HG02588 (cell line): ENCODE results near the gene CIB4.

ENCODE experiments used
- ATAC-seq: cut with Tn5 transposase; IDR thresholded peaks from one replicate; pipeline ENCODE4 v1.9.1; 2021; ENCODE audit warnings: mild to moderate bottlenecking, moderate library complexity; ENCODE audit not compliant: unreplicated experiment

Gene CIB4

GRCh38 chr2:26585966-26586365 is 55.2 kb downstream of the CIB4 start:
- ATAC-seq, result no peak

GRCh38 chr2:26585100-26585499 is 56.1 kb downstream of the CIB4 start:
- no peak for ATAC-seq

GRCh38 chr2:26584656-26585055 is 56.5 kb downstream of the CIB4 start:
- no peak for ATAC-seq

- no peak for ATAC-seq
Observed at GRCh38 chr2:26584191-26584590, 57.0 kb downstream of the CIB4 start.

GRCh38 chr2:26583381-26583911 is 57.7 kb downstream of the CIB4 start:
- no peak for ATAC-seq

- no peak for ATAC-seq
Observed at GRCh38 chr2:26582890-26583289, 58.3 kb downstream of the CIB4 start.

GRCh38 chr2:26581991-26582842 is 58.9 kb downstream of the CIB4 start:
- ATAC-seq, result no peak

- ATAC-seq, result no peak
Observed at GRCh38 chr2:26581266-26581990, 59.7 kb downstream of the CIB4 start.

GRCh38 chr2:26580751-26581150 is 60.4 kb downstream of the CIB4 start:
- no peak for ATAC-seq

- ATAC-seq, result no peak
Observed at GRCh38 chr2:26580151-26580550, 61.0 kb downstream of the CIB4 start.

GRCh38 chr2:26579723-26580040 is 61.5 kb downstream of the CIB4 start:
- no peak for ATAC-seq

GRCh38 chr2:26579025-26579722 is 62.0 kb downstream of the CIB4 start:
- no peak for ATAC-seq

GRCh38 chr2:26578581-26578980 is 62.6 kb downstream of the CIB4 start:
- ATAC-seq, result no peak

GRCh38 chr2:26578113-26578458 is 63.1 kb downstream of the CIB4 start:
- no peak for ATAC-seq

GRCh38 chr2:26577442-26578112 is 63.6 kb downstream of the CIB4 start:
- ATAC-seq, result no peak

GRCh38 chr2:26576565-26577441 is 64.4 kb downstream of the CIB4 start:
- ATAC-seq, result no peak

- no peak for ATAC-seq
Observed at GRCh38 chr2:26575836-26576564, 65.2 kb downstream of the CIB4 start.

- no peak for ATAC-seq
Observed at GRCh38 chr2:26574900-26575560, 66.1 kb downstream of the CIB4 start.
